OCI-LY1 (cell line): ENCODE results near the gene YIF1A.

ENCODE experiments used
- EZH2 ChIP-seq: fragments of 200-600 bp; sonication (generic), shearing (Covaris generic); IDR thresholded peaks from 2 replicates; pipeline ENCODE4 v1.8.0; 2017; ENCODE audit warnings: borderline replicate concordance, mixed run types, mild to moderate bottlenecking, antibody characterized with exemption, low read length, moderate library complexity, mixed read lengths
- TF ChIP-seq, protein P1 (sequence below): fragments of 200-600 bp; sonication (generic), shearing (Covaris generic); IDR thresholded peaks from 2 replicates; pipeline ENCODE4 v1.5.1; 2017; ENCODE audit warnings: mild to moderate bottlenecking, antibody characterized with exemption, low read length, moderate library complexity, mixed read lengths

DNA sequence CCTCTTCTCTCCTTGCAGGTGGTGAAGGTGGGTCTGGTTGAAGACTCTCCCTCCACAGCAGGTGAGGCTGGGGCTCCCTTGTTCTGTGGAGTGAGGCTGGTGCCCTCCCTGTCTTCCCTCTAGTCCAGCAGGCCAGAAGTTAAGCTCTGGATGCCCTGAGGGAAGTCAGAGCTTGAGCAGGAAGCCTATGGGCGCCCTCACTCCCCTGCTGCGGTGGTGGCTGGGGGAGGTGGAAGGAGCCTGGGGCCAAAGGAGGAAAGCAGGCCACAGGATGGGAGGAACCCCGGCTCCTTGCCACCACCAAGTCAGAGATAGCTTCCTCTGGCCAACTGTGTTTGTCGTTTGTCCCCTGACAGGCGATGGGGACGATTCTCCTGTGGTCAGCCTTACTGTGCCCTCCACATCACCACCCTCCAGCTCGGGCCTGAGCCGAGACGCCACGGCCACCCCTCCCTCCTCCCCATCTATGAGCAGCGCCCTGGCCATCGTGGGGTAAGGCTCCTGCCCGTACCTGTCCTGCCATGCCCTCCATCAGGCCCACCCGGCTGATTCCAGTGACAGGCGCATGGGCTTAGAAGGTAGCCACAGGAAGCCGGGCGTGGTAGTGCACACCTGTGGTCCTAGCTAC, 50.0 kb downstream of the YIF1A start:
- TF ChIP-seq, protein P1, sequence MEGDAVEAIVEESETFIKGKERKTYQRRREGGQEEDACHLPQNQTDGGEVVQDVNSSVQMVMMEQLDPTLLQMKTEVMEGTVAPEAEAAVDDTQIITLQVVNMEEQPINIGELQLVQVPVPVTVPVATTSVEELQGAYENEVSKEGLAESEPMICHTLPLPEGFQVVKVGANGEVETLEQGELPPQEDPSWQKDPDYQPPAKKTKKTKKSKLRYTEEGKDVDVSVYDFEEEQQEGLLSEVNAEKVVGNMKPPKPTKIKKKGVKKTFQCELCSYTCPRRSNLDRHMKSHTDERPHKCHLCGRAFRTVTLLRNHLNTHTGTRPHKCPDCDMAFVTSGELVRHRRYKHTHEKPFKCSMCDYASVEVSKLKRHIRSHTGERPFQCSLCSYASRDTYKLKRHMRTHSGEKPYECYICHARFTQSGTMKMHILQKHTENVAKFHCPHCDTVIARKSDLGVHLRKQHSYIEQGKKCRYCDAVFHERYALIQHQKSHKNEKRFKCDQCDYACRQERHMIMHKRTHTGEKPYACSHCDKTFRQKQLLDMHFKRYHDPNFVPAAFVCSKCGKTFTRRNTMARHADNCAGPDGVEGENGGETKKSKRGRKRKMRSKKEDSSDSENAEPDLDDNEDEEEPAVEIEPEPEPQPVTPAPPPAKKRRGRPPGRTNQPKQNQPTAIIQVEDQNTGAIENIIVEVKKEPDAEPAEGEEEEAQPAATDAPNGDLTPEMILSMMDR = no peak
- TF ChIP-seq EZH2 = no peak
